ENCODE results near the gene THAP8.
"Not testable (repeated sequence)": the region's sequence is repeated elsewhere in the genome, so short reads cannot be mapped to it uniquely, and the experiment has no call there.

The THAP8 gene

GRCh38 chr19:36072081-36072480, 18.0 kb upstream of the THAP8 start:
- Histone ChIP-seq H3K9ac (no peak overlapping the region), H3K27ac (no peak overlapping the region), H3K79me2 (no peaks in the 10 kb centered on the region), H3K4me3 (ENCODE audit: low read depth, low read length) (no peak overlapping the region), H3K4me1 (no peaks in the 10 kb centered on the region), H3K9me3 (ENCODE audit: control insufficient read depth, low read length) (no peaks in the 10 kb centered on the region), H3K27me3 (ENCODE audit: control insufficient read depth, insufficient read depth, low read length) (no peaks in the 10 kb centered on the region), H3K36me3 (ENCODE audit: control insufficient read depth, insufficient read depth, low read length) (no peaks in the 10 kb centered on the region), H3K4me2 (ENCODE audit: low read length) (no peak overlapping the region), H2AFZ (no peak overlapping the region)
- no peak for TF ChIP-seq CTCF (IDR thresholded peaks at IDR 0.05)

- not testable (repeated sequence) for H3K4me3 ChIP-seq (ENCODE audit: low read depth, low read length); H3K9ac ChIP-seq; H3K36me3 ChIP-seq (ENCODE audit: control insufficient read depth, insufficient read depth, low read length); H3K79me2 ChIP-seq; H2AFZ ChIP-seq; H3K4me2 ChIP-seq (ENCODE audit: low read length); H3K9me3 ChIP-seq (ENCODE audit: control insufficient read depth, low read length); H3K4me1 ChIP-seq; H3K27ac ChIP-seq; H3K27me3 ChIP-seq (ENCODE audit: control insufficient read depth, insufficient read depth, low read length)
Observed at GRCh38 chr19:36068810-36069499, 14.9 kb upstream of the THAP8 start.

- H3K36me3 ChIP-seq (ENCODE audit: control insufficient read depth, insufficient read depth, low read length): no peaks in the 10 kb centered on the region
- no peaks in the 10 kb centered on the region for H3K4me1 ChIP-seq
- no peak overlapping the region for H3K4me2 ChIP-seq (ENCODE audit: low read length)
- TF ChIP-seq CTCF (IDR thresholded peaks at IDR 0.05): no peak
- no peak overlapping the region for H2AFZ ChIP-seq
- no peaks in the 10 kb centered on the region for H3K79me2 ChIP-seq
- H3K27ac ChIP-seq: no peak overlapping the region
- no peaks in the 10 kb centered on the region for H3K9me3 ChIP-seq (ENCODE audit: control insufficient read depth, low read length)
- H3K4me3 ChIP-seq (ENCODE audit: low read depth, low read length): no peak overlapping the region
- H3K9ac ChIP-seq: no peak overlapping the region
- no peaks in the 10 kb centered on the region for H3K27me3 ChIP-seq (ENCODE audit: control insufficient read depth, insufficient read depth, low read length)
Observed at GRCh38 chr19:36067681-36068080, 13.6 kb upstream of the THAP8 start.

GRCh38 chr19:36064826-36065225, 10.7 kb upstream of the THAP8 start:
- H3K9ac ChIP-seq: no peak overlapping the region
- no peaks in the 10 kb centered on the region for H3K79me2 ChIP-seq
- no peaks in the 10 kb centered on the region for H3K9me3 ChIP-seq (ENCODE audit: control insufficient read depth, low read length)
- no peak overlapping the region for H2AFZ ChIP-seq
- TF ChIP-seq CTCF (IDR thresholded peaks at IDR 0.05): no peak
- no peak overlapping the region for H3K27ac ChIP-seq
- no peak overlapping the region for H3K4me3 ChIP-seq (ENCODE audit: low read depth, low read length)
- H3K4me2 ChIP-seq (ENCODE audit: low read length): no peak overlapping the region
- H3K4me1 ChIP-seq: no peaks in the 10 kb centered on the region
- no peaks in the 10 kb centered on the region for H3K36me3 ChIP-seq (ENCODE audit: control insufficient read depth, insufficient read depth, low read length)
- H3K27me3 ChIP-seq (ENCODE audit: control insufficient read depth, insufficient read depth, low read length): no peaks in the 10 kb centered on the region

- no peaks in the 10 kb centered on the region for H3K27me3 ChIP-seq (ENCODE audit: control insufficient read depth, insufficient read depth, low read length)
- H3K4me2 ChIP-seq (ENCODE audit: low read length): no peak overlapping the region
- no peak for TF ChIP-seq CTCF (IDR thresholded peaks at IDR 0.05)
- no peaks in the 10 kb centered on the region for H3K79me2 ChIP-seq
- H2AFZ ChIP-seq: no peak overlapping the region
- no peak overlapping the region for H3K27ac ChIP-seq
- no peak overlapping the region for H3K4me3 ChIP-seq (ENCODE audit: low read depth, low read length)
- no peaks in the 10 kb centered on the region for H3K9me3 ChIP-seq (ENCODE audit: control insufficient read depth, low read length)
- H3K36me3 ChIP-seq (ENCODE audit: control insufficient read depth, insufficient read depth, low read length): no peaks in the 10 kb centered on the region
- no peaks in the 10 kb centered on the region for H3K4me1 ChIP-seq
- no peak overlapping the region for H3K9ac ChIP-seq
Observed at GRCh38 chr19:36061367-36061766, 7.3 kb upstream of the THAP8 start.
